ENCODE results near the gene CCDC69. TPM values are rescaled to one million over a fixed set of nuclear protein-coding genes. Genes with fewer than 3 reads are reported as not detected.
A peak's percentile ranks its signal among the peaks of the same experiment; 100 is the strongest.

CCDC69 gene
- total RNA-seq, 1 donor from 2014 or later = 109 TPM

- peaks cover 39% of the 10 kb centered on the region for H3K36me3 Mint-ChIP-seq (ENCODE audit: low read depth)
- intact Hi-C loops (cut with micrococcal nuclease) = no loop called here
- no peak for TF ChIP-seq CTCF (IDR thresholded peaks at IDR 0.05)
- ATAC-seq (ENCODE audit: low read depth) = peak; percentile 22
- H3K27me3 Mint-ChIP-seq = no peaks in the 10 kb centered on the region
- H3K27ac Mint-ChIP-seq = peak overlapping the region; percentile 87
- no peak for DNase-seq
- H3K4me3 Mint-ChIP-seq = peak overlapping the region; percentile 33
- CTCF ChIA-PET = interaction anchor here (2.0 to 13.6 kb wide), 2 partner anchors 10 to 26 kb away, joined by 12 to 128 read pairs; no protein-coding TSS in a partner anchor
- no peaks in the 10 kb centered on the region for H3K9me3 Mint-ChIP-seq
- POLR2A ChIA-PET = interaction anchor here (0.6 to 9.1 kb wide), 4 partner anchors 10 to 27 kb away, joined by 3 to 92 read pairs (median 18); no protein-coding TSS in a partner anchor
- peaks cover 96% of the 10 kb centered on the region for H3K4me1 Mint-ChIP-seq
Observed at GRCh38 chr5:151151793-151152192, 72.1 kb downstream of the CCDC69 start.

DNA sequence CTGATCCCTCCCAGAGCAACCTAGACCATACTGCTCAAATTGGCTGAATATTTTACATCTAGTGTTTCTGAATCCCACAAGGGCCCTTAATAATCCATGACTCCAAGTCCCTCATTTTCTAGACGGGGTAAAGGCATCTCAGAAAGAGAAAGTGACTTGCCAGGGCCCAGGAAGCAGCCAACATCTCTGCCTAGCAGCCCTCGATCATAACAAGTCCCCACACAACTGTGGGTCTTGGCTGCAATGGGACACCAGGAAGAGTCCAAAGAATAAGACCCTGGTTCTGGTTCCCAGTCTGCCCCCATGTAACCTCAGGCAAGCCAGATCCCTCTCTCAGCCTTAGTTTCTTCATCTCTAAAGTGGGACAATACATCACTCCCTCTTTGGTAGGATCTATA, 72.6 kb downstream of the CCDC69 start:
- DNase-seq (no peak), ATAC-seq (ENCODE audit: low read depth) (no peak)
- no peaks in the 10 kb centered on the region for H3K9me3 Mint-ChIP-seq
- CTCF ChIA-PET = interaction anchor here (1.0 to 13.6 kb wide), 7 partner anchors 9 to 100 kb away, joined by 4 to 128 read pairs (median 11); no protein-coding TSS in a partner anchor
- H3K4me1 Mint-ChIP-seq = peaks cover 96% of the 10 kb centered on the region
- no peak for TF ChIP-seq CTCF (IDR thresholded peaks at IDR 0.05)
- H3K27ac Mint-ChIP-seq = peak overlapping the region; percentile 87
- POLR2A ChIA-PET = interaction anchor here (0.6 to 9.1 kb wide), 8 partner anchors 9 to 73 kb away, joined by 4 to 92 read pairs (median 6); no protein-coding TSS in a partner anchor
- peaks cover 43% of the 10 kb centered on the region for H3K36me3 Mint-ChIP-seq (ENCODE audit: low read depth)
- H3K27me3 Mint-ChIP-seq = no peaks in the 10 kb centered on the region
- peak overlapping the region; percentile 33 for H3K4me3 Mint-ChIP-seq
- intact Hi-C loops (cut with micrococcal nuclease) = no loop called here

GRCh38 chr5:151150471-151151262, 73.2 kb downstream of the CCDC69 start:
- ChIA-PET POLR2A (interaction anchor here (0.6 to 9.1 kb wide), 12 partner anchors 8 to 102 kb away, joined by 3 to 92 read pairs (median 5); partner anchors contain the start of gene GM2A), CTCF (interaction anchor here (1.0 to 13.6 kb wide), 8 partner anchors 9 to 99 kb away, joined by 4 to 128 read pairs (median 10); no protein-coding TSS in a partner anchor)
- peak; percentile 62 for ATAC-seq (ENCODE audit: low read depth)
- peak; percentile 32 for DNase-seq
- intact Hi-C loops (cut with micrococcal nuclease) = loop anchor here (1.0 kb wide), 2 partner anchors 9 to 17 kb away; no protein-coding TSS in a partner anchor
- Mint-ChIP-seq H3K36me3 (ENCODE audit: low read depth) (peaks cover 49% of the 10 kb centered on the region), H3K27ac (peak overlapping the region; percentile 87), H3K4me3 (peak overlapping the region; percentile 33), H3K4me1 (peaks cover 96% of the 10 kb centered on the region), H3K27me3 (no peaks in the 10 kb centered on the region), H3K9me3 (no peaks in the 10 kb centered on the region)
- no peak for TF ChIP-seq CTCF (IDR thresholded peaks at IDR 0.05)

GRCh38 chr5:151148583-151148982, 75.3 kb downstream of the CCDC69 start:
- peaks cover 60% of the 10 kb centered on the region for H3K36me3 Mint-ChIP-seq (ENCODE audit: low read depth)
- H3K27ac Mint-ChIP-seq = peak overlapping the region; percentile 68
- no peak overlapping the region for H3K4me3 Mint-ChIP-seq
- intact Hi-C loops (cut with micrococcal nuclease) = no loop called here
- H3K27me3 Mint-ChIP-seq = no peaks in the 10 kb centered on the region
- TF ChIP-seq CTCF (IDR thresholded peaks at IDR 0.05) = no peak
- CTCF ChIA-PET = interaction anchor here (1.0 to 13.6 kb wide), 3 partner anchors 9 to 23 kb away, joined by 3 to 128 read pairs (median 4); partner anchors contain the start of gene ANXA6
- peaks cover 98% of the 10 kb centered on the region for H3K4me1 Mint-ChIP-seq
- DNase-seq (no peak), ATAC-seq (ENCODE audit: low read depth) (no peak)
- POLR2A ChIA-PET = interaction anchor here (0.7 to 4.7 kb wide), 4 partner anchors 9 to 50 kb away, joined by 4 to 32 read pairs (median 6); partner anchors contain the start of gene ANXA6
- H3K9me3 Mint-ChIP-seq = no peaks in the 10 kb centered on the region

DNA sequence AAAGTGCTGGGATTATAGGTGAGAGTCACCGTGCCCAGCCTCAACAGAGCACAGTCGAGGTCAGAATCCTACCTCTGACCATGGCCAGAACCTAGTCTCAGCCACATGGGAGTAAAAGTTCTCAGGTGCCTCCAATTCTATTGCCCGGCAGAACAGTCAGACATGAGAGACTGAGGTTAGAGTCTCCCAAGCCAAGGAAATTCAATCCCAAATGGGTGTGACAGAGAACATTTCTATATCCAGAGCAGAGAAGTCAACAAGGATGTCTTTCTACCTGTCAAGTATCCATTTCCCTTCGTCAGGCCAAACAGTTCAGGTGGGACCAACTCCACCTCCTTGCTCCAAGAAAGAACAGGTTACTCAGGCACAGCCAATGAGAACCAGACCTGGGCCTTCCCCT, 76.9 kb downstream of the CCDC69 start:
- POLR2A ChIA-PET = no interaction called here
- Mint-ChIP-seq H3K27me3 (no peaks in the 10 kb centered on the region), H3K36me3 (ENCODE audit: low read depth) (peaks cover 66% of the 10 kb centered on the region), H3K4me1 (peaks cover 98% of the 10 kb centered on the region), H3K9me3 (no peaks in the 10 kb centered on the region), H3K27ac (peak overlapping the region; percentile 68), H3K4me3 (no peak overlapping the region)
- TF ChIP-seq CTCF (IDR thresholded peaks at IDR 0.05) = no peak
- intact Hi-C loops (cut with micrococcal nuclease) = no loop called here
- DNase-seq (no peak), ATAC-seq (ENCODE audit: low read depth) (no peak)
- CTCF ChIA-PET = interaction anchor here (13.6 kb wide), 1 partner anchor 21 kb away, joined by 128 read pairs; no protein-coding TSS in a partner anchor

Measured in activated B cell treated with CpG ODN at 0.5 μM for 24 hours (primary cell).